Esophagus muscularis mucosa (tissue), 3 donors: ENCODE data around the gene PLEKHH3.

ENCODE experiments used
- POLR2A ChIP-seq: fragments of 450-650 bp; IDR thresholded peaks from one replicate; pipeline ENCODE4 v1.6.1; 2017; ENCODE audit warnings: antibody characterized with exemption, moderate library complexity, mild to moderate bottlenecking, low read depth
- POLR2AphosphoS5 ChIP-seq, 2 donors: sonication (generic); formaldehyde crosslinking; IDR thresholded peaks; one replicate each; pipeline ENCODE4 v1.6.1; 2017; ENCODE audit warnings: antibody characterized with exemption in 2 of 2
- TF ChIP-seq, protein P1 (sequence below), 3 experiments: fragments of 200-600 bp in 2 of 3; fragments of 450-650 bp in 1 of 3; sonication (generic) in 2 of 3; IDR thresholded peaks; one replicate each; pipeline ENCODE4 v1.5.1; 2017 to 2019; ENCODE audit warnings: antibody characterized with exemption in 3 of 3, mild to moderate bottlenecking in 2 of 3, moderate library complexity in 1 of 3

DNA sequence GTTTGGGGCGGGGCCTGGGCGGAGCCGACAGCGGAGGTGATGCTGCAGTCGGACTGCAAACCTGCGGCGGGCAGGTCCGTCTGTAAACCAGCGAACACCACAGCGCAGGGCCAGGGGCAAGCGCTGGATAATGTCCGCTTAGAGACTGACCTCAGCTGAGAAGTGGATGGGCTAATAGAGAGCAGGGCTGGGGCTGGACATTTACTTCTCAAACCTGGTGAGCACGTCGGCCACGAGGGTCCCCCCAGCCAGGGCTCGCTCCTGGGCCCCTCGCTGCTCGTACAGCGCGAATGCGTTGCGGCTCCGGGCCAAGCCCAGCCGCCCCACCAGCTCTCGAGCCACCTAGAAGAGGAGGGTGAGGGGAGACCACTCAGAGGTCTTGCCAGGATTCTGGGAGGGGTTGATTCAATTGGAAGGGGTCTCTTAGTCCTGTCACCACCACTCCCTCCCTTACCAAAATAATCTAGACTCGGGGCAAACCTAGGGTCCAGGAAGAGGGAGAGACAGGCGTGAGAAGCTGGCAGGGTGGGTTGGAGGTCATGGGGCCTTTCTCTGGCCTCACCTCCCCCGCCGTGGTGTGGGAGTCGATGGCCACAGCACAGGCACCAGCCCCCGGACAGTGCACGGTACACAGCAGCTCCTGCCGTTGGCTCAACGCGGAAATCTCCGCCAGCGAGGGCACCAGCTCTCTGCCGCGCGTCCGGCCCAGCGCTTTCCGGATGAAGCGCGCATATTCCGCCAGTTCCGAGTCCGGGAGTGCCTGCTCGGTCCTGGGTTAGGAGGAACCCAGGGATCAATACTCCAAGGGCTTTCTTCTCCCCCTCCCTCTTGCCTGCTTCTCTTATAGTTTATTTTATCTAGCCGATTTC, 5.8 kb downstream of the PLEKHH3 start:
- TF ChIP-seq POLR2AphosphoS5 (IDR thresholded peaks at IDR 0.05): no peak
- TF ChIP-seq, protein P1, sequence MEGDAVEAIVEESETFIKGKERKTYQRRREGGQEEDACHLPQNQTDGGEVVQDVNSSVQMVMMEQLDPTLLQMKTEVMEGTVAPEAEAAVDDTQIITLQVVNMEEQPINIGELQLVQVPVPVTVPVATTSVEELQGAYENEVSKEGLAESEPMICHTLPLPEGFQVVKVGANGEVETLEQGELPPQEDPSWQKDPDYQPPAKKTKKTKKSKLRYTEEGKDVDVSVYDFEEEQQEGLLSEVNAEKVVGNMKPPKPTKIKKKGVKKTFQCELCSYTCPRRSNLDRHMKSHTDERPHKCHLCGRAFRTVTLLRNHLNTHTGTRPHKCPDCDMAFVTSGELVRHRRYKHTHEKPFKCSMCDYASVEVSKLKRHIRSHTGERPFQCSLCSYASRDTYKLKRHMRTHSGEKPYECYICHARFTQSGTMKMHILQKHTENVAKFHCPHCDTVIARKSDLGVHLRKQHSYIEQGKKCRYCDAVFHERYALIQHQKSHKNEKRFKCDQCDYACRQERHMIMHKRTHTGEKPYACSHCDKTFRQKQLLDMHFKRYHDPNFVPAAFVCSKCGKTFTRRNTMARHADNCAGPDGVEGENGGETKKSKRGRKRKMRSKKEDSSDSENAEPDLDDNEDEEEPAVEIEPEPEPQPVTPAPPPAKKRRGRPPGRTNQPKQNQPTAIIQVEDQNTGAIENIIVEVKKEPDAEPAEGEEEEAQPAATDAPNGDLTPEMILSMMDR (IDR thresholded peaks at IDR 0.05): no peak
- no peak for TF ChIP-seq POLR2A
